HG03432 (cell line): Measurements from ENCODE around the gene TBCK.

Experiments
- ATAC-seq: cut with Tn5 transposase; IDR thresholded peaks from one replicate; pipeline ENCODE4 v1.9.1; 2021; ENCODE audit warnings: mild to moderate bottlenecking, moderate library complexity; ENCODE audit not compliant: unreplicated experiment

Gene TBCK

GRCh38 chr4:105998171-105999063, 317.6 kb downstream of the TBCK start:
- ATAC-seq: no peak

DNA sequence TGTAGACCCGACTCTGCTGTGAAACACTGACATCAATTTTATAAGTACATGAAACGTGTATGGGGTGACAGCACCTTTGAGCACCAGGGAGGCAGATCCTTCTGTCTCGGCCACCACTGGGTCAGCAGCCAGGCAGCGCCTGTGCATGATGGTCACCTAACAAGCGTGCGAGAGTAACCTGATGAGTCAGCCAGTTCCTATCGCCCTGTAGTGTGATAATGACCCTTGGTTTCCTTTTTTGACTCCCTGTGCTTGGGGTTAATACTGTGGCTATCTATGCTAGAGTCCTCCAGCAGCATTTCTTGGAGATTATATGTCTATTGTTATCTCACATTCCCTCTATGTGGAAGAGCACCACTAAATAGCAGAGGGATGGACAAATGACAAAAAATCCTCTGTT, 319.2 kb downstream of the TBCK start:
- no peak for ATAC-seq

DNA sequence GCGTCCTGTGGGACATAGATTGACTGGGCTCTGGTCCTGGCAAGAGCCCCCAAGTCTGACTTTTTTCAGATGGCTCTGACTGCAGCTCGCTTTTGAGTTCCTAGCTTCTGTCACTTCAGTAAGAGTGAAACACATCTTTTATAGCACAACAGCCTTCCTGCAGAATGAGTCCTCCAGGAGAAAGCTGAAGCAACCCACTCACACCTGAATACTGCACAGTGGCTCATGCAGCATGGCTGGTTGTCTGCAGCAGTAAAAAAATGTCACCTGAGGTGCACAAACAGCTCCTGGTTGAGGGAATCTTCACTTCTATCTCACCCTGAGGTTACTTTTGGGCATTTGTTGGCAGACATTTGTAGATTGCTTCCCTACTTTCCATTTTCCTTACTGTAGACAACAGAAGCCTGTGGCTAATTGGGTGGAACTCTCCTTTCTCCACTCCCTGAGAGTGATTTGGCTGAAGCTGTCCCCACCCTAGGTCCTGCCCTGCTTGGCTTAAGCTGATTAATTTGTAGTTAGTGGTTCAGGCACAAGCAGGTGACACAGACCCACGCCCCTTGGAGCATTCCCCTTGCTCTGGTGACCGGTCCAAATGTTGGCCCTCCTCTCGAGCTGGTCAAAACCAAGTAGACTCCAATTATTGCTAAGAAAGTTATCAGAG, 321.0 kb downstream of the TBCK start:
- ATAC-seq: no peak

DNA sequence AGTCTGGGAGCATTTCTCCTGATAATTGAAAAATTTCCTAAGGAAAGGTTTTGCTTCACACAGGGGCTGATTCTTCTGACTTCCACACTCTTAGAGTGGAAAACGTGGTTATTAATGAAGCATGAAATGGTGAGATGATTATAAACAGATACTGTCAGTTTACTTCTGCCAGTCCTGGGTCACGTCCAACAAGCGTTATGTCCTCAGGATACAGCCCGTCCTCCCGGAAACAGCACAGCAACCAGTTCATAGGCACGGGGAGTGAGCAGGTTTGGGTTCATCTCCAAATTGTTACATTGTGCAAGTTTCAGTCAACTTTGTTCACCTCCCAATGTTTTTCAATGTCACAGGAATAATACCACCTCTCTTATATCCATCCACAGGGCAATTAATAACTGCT, 321.9 kb downstream of the TBCK start:
- no peak for ATAC-seq

DNA sequence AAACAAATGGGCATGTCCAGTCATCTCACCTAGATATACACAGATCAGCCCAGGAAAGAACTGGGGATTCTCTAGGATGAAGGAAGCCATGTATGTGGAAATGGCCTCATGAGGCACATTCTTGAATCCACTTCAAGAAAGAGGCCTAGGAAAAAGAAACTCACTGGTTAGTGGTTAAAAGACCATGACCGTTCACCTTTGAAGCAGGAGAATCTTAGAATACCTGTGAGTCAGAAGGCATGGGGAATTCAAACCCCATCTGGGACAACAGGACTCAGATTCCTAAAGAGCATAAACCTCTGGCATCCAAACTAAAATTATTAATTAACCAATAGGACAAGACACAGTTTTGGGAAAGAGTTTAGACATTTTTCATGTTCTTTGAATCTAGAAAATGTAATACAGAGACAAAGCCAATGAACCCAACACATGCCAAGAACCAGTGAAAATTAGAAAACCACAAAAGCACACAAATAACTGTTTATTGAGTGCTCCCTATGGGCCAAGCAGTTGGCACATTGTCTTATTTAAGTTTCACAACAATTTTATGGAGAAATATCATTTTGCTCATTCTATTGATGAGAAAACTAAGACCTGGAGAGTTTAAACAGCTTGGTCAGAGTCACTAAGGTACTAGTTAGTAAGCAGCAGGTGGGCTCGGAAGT, 323.2 kb downstream of the TBCK start:
- no peak for ATAC-seq

DNA sequence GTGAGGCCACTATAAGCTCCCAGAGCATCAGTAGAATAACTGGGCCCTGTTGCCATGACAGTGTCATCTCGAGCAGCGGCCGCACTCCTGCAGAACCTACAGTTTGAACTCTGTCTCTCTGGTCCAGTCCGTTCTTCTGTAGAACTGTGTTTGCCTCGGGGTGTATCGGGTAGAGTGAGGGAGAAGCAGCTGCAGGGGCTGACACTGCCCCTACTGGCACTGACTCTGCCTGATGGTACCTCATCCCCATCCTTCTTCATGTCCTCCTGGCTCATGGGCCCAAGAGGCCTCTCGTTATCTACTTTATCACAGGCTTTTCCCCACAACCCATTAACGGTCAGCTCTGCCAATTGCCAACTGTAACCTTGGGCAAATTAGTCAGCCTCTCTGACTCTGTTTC, 324.3 kb downstream of the TBCK start:
- ATAC-seq: no peak
